Globus pallidus (tissue), 1 donor: Measurements from ENCODE around the gene PGM1.

Experiments used
- DNase-seq: peaks from one replicate; pipeline ENCODE4 v3.0.0-alpha.2; 2015; ENCODE audit warnings: low spot score

PGM1 gene

DNA sequence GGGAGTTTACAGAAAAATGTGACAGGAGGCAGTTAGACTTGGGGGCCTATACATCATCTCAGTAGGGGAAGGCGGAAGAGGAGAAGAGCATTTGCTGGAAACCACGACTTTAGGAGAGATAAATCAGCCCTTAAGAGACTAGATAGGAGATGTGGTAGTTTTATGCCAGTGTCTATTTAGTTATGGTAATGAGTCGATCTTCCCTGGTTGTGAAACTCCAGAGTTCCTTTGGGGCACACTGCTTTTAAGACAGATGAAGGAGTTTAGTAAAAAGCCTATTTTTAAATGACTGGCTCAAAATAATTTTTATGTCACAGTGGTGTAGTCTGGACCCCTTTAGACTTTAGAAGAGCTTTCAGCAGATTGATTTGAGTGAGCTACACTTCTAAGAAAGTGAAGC is 7.8 kb downstream of the PGM1 start:
- no peak for DNase-seq

DNA sequence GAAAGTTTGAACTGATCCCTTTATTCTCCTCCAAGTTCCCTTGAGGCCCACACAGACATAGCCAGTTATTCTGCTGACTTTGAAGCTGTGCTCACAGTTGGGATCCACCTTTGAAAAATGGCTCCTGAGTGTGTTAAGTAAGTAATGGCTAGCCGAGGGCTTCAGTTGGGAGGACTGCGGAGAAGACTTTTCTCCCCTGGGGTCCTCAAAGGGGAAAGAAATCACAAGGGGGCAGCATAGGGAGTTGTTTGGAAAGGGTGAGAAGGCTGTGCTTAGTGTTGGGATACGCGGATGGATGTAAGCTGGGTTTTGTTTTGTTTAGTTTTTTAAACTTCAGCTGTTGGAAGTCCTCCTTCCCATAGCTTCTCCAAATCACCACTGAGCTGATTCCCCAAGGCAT is 8.3 kb downstream of the PGM1 start:
- no peak for DNase-seq

DNA sequence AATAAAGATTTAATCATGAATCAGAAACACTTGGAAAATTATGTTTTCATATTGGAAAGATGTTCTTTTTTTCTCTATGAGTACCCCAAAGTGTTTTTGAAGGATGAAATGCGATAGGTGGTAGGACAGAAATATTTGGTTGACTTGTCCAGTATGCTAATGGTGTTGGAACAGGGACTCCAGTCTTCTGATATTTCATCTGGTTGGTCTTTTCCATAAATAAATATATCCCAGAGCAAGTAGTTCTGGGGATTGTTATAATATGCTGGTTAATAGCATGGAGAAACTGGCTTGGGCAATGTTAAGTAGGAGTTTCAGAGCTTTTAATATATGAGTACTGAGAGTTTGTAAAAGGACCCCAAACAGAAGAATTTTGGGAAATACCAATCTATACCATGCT is 8.7 kb downstream of the PGM1 start:
- no peak for DNase-seq

DNA sequence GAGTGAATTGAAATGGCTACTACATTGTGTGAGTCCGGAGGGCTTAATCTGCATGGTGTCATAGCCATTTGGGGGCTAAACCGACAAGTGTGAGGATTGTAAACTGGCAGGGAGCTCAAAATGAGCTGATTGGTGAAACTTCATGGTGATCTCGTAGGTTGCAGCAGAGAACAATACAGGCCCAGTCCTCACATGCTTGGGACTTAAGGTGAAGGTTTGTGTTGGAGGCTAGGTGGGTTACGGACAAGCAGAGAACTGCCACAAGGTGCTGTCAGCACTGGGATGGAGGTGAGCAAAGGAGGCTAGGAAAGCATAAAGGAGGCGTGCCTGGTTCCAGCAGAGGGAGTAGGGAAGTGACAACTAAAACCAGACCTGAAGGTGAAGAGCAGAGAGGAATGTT is 9.4 kb downstream of the PGM1 start:
- DNase-seq, result no peak

DNA sequence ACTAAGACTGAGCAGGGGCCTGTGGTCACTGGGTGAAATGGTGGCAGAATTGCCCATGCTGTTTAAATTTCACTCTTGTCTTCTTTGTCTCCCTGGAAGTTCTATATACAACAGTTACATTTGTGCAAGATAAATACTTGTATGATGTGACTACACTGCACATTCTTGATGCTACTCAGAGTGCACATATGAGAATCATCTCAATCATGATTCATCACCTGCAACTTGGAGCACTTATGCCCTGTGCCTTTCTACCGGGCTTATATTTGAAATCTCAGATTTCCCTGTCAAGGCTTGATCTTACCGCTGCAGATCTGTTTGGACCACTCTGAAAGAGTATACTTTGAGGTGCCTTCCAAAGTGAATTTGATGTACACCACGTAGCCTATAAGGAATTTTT is 10.6 kb downstream of the PGM1 start:
- no peak for DNase-seq

DNA sequence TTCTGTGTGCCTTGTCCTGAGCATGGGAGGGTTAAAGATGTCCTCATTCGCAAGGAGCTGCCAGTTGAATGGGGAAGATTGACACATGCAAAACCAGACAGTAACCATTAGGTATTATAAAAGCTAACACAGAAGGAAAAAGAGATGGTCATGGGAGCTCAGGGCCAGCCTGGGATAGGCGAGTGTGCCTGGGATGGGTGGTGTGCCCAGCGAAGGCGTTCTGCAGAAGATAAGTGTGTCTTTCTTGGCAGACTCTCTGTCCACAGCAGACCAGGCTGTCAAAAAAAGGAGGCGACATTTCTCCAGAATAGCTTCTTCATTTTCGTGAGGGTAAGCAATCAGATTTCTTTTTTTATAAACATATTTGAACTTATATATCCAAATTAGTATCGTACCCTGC is 14.1 kb downstream of the PGM1 start:
- no peak for DNase-seq

DNA sequence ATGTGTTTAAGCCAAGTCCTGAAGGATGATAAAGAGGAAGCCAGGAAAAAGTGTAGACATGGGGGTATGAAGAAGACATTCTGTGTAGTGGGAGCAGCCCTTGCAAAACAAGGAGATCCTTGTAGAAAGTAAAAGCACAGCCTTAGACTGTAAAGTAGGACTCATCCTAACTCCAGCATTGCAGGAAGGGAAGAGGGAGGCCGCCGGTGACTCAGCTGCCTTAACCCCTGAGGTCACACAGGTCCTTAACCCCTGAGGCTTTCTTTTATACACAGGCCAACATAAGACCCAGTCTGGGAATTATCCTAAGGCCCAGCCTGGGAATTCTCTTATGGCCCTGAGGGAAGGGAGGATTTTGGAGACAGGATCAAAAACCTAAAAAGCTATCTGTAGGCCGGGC is 18.0 kb downstream of the PGM1 start:
- no peak for DNase-seq

GRCh38 chr1:63612564-63612963 is 19.4 kb downstream of the PGM1 start:
- no peak for DNase-seq

DNA sequence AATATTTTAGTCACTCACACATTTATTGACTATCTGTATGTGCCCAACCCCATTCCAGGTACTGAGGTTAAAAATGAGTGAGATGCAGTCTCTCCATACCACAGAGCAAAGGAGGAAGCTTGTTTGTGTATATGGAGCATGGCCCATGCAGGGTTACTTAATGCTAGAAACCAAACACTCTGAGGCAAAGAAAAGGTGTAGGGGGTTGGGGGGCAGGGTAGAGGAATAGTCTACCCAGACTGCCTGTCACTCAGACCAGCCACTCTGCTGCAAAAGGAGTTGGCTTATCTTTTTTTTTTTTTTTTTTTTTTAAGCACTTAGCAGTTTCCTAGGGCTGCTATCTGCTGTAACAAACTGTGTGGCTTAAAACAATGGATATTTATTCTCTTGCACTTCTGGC is 19.8 kb downstream of the PGM1 start:
- DNase-seq, result no peak

- DNase-seq, result peak; percentile 77
Measured at GRCh38 chr1:63615768-63616420, 22.7 kb downstream of the PGM1 start.

DNA sequence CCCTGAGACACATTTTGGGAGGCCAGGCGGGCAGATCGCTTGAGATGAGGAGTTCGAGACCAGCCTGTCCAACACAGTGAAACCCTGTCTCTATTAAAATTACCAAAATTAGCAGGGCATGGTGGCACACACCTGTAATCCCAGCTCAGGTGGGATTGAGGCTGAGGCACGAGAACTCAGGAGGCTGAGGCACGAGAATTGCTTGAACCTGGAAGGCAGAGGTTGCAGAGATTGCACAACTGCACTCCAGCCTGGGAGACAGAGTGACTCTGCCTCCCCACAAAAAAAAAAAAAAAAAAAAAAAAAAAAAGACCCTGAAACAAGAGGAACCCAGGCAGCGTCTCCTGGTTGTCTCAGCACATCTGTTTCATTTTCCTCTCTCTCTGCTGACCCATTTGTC is 24.2 kb downstream of the PGM1 start:
- DNase-seq, result no peak

DNA sequence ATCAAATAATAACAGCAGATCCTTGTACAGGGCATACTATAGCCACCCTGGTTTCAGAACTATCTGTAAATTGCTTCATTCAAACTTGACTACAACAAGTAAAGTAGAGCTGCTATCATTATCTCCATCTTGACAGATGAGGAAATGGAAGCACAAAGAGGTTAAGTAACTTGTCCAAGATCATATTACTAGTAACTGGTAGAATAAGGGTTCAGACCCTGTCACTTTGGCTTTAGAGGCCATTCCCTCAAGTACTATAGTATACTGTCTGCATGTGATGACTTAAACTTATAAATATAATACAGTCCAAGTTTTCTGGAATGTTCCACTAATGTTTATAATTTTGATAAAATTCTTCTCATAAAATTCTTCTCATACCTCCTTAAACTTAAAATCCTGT is 24.8 kb downstream of the PGM1 start:
- no peak for DNase-seq

DNA sequence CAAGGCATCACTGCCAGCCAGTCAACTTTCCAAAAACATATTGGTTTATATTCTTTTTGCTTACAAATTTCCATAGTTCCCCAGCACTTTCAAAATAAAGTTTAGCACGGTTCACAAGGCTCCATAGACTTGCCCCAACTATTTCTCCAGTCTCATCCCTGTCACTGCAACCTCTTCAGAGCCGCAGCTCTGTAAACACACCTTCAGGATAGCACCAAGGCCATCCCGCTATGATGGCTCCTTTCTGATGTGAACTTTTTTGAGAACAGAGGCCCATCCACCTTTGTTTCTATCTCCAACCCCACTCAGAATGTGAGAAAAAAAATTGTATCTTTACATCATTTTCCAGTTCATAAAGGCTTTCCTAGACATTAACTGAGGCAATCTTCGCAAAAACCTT is 26.3 kb downstream of the PGM1 start:
- no peak for DNase-seq

DNA sequence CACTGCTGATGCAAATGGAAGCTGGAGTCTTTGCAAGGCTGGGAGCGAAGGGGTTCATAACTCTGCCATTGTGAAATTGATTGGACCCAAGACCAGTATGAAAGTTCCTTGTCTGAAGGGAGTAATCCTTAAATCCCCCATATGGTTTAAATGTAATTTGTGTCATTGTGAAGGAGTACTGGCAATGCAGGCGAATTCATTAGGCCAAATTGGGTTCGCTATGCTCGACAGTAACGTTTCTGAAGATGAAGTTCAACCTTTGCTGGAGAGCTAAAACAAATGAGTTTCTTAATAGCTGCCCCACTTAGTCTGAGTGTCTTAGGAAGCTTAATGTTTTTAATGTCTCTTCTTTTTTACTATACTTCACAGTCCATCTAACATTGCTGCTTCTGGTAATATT is 27.5 kb downstream of the PGM1 start:
- no peak for DNase-seq

DNA sequence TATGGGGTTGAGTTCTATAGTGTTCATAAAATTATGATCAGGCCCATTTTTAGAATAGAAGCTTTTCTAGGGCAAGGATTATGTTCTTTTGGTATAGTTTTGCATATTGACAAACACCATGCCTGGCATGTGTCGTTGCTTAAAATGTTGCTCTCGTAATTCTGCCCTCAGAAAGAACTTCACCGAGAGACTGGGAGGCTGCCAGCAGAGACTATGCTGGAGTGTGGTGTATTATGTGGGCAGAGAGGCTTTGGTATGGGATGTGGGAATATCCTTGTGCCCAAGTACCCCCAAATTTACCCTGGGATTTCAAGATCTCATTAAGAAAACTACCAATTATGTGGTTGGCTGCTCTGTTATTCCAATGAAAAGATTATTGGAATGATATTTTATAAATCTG is 27.9 kb downstream of the PGM1 start:
- no peak for DNase-seq

DNA sequence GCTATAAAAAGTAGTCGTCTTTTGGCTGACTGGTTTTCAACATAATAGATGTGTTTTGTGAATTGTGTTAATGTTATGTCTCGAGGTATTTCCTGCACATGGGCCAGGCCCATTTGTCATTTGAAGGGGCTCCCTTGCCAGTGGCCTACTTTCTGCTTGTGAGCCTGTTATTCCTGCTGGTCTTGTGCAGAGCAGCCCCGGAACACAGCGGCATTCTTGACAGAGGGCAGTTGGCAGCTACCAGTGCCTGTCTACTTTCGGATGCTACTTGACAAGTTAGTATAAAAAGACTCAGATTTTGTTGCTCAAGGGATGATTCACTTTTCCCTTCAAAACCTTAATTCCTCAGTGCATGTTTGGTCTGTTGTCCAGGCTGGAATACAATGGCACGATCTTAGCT is 28.5 kb downstream of the PGM1 start:
- peak; percentile 45 for DNase-seq

DNA sequence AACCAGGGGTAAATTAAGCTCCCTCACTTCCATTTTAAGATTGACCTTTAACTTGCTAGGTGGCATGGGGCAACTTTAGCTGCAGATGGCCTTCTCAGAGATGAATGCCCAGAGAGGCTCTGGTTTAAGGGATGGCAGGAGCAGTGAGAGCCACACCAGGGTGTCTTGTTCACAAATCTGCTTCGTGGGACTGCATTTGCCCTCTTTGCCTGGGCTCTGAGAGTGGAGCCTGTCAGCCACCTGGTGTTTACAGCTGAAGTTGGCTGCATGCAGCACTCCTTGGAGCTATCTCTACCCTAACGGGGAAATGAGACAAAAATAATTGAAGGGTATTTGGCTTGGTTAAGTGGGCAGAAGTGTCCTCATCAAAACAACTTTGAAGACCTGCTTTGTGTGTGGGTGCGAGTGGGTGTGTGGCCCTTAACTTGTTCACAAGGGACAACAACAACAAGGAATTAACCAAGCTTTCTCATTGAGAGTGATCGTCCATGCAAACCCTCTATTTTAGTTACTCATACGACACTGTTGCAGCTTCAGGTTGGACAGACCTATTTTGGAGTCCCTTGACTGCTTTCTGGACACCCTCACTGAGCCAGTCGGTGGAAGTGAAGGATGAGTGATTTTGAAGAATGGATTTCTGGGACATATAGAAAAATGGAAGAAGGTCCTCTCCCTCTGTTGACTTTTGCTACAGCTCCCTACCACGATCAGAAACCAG is 29.8 kb downstream of the PGM1 start:
- DNase-seq, result no peak

GRCh38 chr1:63623952-63624351 is 30.7 kb downstream of the PGM1 start:
- no peak for DNase-seq

GRCh38 chr1:63624911-63625310 is 31.7 kb downstream of the PGM1 start:
- DNase-seq, result no peak

GRCh38 chr1:63626222-63626621 is 33.0 kb downstream of the PGM1 start:
- no peak for DNase-seq

GRCh38 chr1:63628607-63629006 is 35.4 kb downstream of the PGM1 start:
- no peak for DNase-seq

- no peak for DNase-seq
Measured at GRCh38 chr1:63630238-63630637, 37.0 kb downstream of the PGM1 start.

GRCh38 chr1:63630666-63631065 is 37.5 kb downstream of the PGM1 start:
- no peak for DNase-seq

- DNase-seq, result no peak
Measured at GRCh38 chr1:63632110-63632509, 38.9 kb downstream of the PGM1 start.
